Omental fat pad (tissue), 4 donors: ENCODE measurements around the gene BCAT1. TPM values are rescaled to one million over a fixed set of nuclear protein-coding genes. Genes with fewer than 3 reads are reported as not detected.
"Not testable (repeated sequence)": the region's sequence is repeated elsewhere in the genome, so short reads cannot be mapped to it uniquely, and the experiment has no call there.

Experiments
- ATAC-seq: fragments of 150-250 bp; one replicate; pipeline ENCODE4 v1.9.1; 2016; ENCODE audit warnings: mild to moderate bottlenecking, moderate library complexity; ENCODE audit not compliant: low FRiP score
- DNase-seq: peaks from one replicate; pipeline ENCODE4 v3.0.0-alpha.2; 2019; ENCODE audit warnings: low spot score
- total RNA-seq, 4 donors: library from RNA; depleted of rRNA; stranded (reverse); fragments of >200 nt; gene quantifications; one replicate each; pipeline ENCODE4 v1.1.0, GENCODE V29; 2016
- TF ChIP-seq, protein P1 (sequence below), 3 donors: fragments of 450-650 bp; IDR thresholded peaks; one replicate each; pipeline ENCODE4 v1.5.1; 2016 to 2017; ENCODE audit warnings: antibody characterized with exemption in 3 of 3, mild to moderate bottlenecking in 3 of 3, moderate library complexity in 2 of 3

The BCAT1 gene
- total RNA-seq, 4 donors from 2014 or later: 33.7 to 53.4 (median 44.4) TPM

DNA sequence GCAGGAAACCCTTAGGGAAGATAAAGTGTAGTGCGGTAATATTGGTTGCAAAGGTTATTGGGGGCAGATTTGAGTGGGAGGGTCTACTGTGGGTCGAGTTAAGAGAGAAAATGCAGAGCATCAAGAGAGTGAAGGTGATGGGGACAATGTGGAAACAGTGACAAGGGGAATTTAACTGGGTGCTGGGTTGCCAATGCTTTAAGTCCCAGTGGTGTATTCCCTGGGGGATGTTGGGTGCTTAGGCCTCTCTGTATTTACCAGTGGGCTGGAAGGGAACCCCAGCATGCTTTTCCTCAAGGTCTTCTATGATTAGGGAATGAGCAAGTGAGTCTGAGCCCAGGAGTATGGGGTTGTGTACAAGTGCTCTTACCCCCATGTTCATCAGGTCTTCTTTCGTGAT, 10.6 kb downstream of the BCAT1 start:
- TF ChIP-seq, protein P1, sequence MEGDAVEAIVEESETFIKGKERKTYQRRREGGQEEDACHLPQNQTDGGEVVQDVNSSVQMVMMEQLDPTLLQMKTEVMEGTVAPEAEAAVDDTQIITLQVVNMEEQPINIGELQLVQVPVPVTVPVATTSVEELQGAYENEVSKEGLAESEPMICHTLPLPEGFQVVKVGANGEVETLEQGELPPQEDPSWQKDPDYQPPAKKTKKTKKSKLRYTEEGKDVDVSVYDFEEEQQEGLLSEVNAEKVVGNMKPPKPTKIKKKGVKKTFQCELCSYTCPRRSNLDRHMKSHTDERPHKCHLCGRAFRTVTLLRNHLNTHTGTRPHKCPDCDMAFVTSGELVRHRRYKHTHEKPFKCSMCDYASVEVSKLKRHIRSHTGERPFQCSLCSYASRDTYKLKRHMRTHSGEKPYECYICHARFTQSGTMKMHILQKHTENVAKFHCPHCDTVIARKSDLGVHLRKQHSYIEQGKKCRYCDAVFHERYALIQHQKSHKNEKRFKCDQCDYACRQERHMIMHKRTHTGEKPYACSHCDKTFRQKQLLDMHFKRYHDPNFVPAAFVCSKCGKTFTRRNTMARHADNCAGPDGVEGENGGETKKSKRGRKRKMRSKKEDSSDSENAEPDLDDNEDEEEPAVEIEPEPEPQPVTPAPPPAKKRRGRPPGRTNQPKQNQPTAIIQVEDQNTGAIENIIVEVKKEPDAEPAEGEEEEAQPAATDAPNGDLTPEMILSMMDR (IDR thresholded peaks at IDR 0.05): no peak
- no peak for ATAC-seq
- DNase-seq: no peak

DNA sequence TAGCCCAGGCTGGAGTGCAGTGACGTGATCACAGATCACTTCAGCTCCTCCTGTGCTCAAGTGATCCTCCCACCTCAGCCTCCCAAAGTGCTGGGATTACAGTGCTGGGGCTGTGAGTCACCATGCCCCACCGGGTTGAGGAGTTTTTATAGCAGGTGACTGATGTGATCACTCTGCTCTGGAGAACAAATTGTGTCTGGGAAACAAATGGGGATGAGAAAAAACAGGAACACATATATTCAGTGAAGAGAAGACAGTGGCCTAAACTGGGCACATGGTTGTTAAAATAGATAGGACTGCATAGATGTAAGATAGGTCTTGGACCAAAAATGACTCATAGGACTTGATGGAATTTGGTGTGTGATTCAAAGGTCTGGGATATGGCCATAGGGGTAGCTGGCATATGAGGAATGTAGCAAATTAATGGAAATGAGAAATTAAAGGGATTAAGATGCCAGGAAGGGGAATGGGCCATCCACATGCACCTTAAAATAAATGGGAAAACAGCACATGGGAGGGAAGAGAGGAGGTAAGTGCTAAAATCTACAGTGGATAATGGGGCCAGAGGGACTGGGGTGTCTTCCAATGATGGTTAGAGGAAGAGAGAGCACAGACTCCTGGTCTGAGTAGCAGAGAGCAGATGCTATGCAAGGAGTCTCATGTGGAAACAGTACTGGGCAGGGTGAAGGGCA, 11.2 kb downstream of the BCAT1 start:
- no peak for DNase-seq
- ATAC-seq: no peak
- TF ChIP-seq, protein P1 (IDR thresholded peaks at IDR 0.05): no peak

DNA sequence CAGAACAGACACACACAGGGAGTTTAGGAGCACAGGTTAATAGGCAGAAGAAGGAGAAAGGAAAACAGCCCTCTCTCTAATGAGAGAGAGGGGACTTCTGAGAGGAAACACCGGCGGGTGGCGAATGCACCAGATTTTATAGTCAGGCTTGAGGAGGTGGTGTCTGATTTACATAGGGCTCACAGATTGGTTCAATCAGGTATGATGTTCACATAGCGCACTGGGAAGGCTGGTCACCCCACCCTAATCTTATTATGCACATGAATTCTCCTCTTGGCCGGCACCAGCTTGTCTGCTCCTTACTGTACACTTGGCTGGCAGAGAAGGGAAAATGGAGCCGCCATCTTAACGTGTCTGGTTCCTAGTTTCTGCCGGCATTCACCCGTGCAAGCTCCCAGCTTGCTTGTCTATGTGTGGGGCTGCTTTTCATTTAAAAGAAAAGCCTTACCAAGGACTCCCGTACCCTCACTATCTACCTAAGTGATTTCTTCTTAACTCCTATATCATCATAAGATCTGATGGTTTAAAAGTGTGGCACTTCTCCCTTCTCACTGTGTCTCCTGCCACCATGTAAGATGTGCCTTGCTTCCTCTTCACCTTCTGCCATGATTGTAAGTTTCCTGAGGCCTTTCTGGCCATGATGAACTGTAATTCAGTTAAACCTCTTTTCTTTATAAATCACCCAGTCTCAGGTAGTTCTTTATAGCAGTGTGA, 15.1 kb downstream of the BCAT1 start:
- TF ChIP-seq, protein P1 (IDR thresholded peaks at IDR 0.05): no peak
- ATAC-seq: no peak
- DNase-seq: no peak

DNA sequence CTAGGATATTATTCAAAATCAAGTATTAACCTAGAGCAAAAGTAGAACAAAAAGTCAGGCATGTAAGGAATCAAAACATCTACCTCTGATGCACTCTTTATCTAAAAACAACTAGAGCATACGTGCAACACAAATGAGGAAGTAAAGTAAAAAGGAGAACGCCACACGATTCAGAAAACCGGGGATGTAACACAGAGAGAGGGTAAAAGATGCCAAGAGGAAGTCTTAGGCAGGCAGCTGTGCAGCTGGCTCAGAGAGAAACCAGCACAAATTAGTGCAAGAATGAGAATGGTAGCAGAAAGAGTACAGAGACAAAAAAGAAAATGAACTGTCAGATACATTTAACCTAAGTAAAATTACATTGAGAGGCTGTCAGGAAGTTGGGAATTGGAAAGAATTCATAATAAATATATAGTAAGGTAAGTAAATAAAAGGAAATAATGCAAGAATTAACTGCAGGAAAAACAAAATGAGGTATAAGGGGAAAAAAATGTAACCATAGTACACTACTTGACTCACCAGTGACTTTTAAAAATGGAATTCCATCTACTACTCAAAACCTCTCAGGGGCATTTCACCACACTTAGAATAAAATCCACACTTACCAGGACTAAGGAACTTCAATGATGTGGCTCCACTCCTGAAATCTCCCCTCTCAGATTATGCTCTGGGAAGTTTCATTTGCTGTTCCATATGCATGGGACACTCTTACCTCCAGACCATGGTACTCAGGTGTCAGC, 17.1 kb downstream of the BCAT1 start:
- ATAC-seq (no peak), DNase-seq (no peak)

DNA sequence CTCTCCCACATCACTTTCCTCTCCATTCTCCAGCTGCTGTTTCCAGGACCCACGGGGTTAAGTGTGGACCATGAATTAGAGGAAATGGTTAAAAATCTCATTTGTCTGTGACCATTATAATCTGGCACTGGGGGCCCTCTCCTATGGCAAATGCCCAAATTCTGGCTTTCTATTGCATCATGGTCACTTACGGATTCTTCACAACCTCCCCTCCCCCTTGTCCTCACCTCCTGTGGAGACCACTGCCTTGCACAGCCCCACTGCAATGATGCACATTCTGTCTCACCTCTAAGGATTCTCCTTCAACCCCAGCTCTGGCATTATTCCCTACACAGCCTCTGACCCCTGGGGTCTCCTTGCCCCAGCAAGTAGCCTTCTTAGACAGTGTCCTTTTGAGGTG, 18.9 kb downstream of the BCAT1 start:
- DNase-seq (no peak), ATAC-seq (no peak)
- TF ChIP-seq, protein P1 (IDR thresholded peaks at IDR 0.05): no peak

More for the DNA sequence above, 17.1 kb downstream of the BCAT1 start:
- TF ChIP-seq, protein P1 (IDR thresholded peaks at IDR 0.05): no peak

DNA sequence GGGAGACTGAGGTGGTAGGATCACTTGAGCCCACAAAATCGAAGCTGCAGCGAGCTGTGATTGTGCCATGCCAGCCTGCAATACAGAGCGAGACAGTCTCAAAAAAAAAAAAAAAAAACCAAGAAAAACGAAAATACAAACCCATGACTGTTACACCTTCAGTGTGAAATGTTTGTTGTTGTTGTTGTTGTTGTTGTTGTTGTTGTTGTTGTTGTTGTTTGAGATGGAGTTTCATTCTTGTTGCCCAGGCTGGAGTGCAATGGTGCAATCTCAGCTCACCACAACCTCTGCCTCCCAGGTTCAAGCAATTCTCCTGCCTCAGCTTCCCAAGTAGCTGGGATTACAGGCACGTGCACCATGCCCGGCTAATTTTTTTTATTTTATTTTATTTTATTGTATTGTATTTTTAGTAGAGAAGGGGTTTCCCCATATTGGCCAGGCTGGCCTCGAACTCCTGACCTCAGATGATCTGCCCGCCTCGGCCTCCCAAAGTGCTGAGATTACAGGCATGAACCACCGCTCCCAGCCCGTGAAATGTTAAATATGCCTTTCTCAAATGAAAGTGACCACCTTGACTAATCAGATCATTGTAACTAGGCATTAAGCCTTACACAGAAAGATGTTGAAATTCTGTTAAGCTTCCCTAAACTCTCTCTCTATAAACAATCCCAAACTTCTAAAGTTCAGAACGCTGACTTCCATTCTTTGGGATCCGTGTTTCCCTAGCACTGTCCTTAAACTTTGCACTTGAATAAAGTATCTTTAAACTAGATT, 20.2 kb downstream of the BCAT1 start:
- DNase-seq, ATAC-seq: not testable (repeated sequence)

DNA sequence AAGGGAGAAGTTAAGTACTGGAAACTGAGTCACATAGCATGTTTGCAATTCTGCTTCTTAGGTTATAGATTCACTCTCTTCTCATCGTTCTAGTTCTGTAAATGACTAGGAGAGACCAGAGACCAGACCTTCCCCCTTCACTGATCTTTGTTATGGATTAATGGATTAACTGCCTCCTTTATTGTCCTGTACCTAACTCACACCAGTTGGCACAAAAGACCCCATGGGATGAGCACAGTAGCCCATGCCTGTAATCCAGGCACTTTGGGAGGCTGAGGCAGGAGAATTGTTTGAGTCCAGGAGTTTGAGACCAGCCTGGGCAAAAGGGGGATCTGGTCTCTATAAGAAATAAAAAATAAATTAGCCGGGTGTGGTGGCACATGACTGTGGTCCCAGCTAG, 20.8 kb downstream of the BCAT1 start:
- DNase-seq: no peak
- TF ChIP-seq, protein P1 (IDR thresholded peaks at IDR 0.05): no peak

DNA sequence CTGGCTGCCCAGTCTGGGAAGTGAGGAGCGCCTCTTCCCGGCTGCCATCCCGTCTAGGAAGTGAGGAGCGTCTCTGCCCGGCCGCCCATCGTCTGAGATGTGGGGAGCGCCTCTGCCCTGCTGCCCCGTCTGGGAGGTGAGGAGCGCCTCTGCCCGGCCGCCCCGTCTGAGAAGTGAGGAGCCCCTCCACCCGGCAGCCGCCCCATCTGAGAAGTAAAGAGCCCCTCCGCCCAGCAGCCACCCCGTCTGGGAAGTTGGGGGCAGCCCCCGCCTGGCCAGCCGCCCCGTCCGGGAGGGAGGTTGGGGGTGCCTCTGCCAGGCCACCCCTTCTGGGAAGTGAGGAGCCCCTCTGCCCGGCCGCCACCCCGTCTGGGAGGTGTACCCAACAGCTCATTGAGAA, 22.8 kb downstream of the BCAT1 start:
- DNase-seq: not testable (repeated sequence)

More for the DNA sequence above, 20.8 kb downstream of the BCAT1 start:
- ATAC-seq: no peak

More for the DNA sequence above, 22.8 kb downstream of the BCAT1 start:
- ATAC-seq: not testable (repeated sequence)
